HepG2 (cell line): Measurements from ENCODE around the gene LRP1B. TPM values are rescaled to one million over a fixed set of nuclear protein-coding genes. Genes with fewer than 3 reads are reported as not detected.

Experiments
- ATAC-seq: fragments of 200-7000 bp; cut with Tn5 transposase; 3 replicates; pipeline ENCODE4 v1.9.1; 2020; ENCODE audit warnings: mild to moderate bottlenecking, moderate library complexity
- BruUV-seq: library from RNA; stranded (reverse); fragments of 400-500 nt; replicated peaks from 2 replicates; lab custom pipeline; 2021; lab: Mats Ljungman, UMichigan
- CTCF ChIA-PET: fragments of 300-600 bp; formaldehyde crosslinking; extraction: SDS; loops from one replicate; lab custom pipeline; 2021; ENCODE audit warnings: low total read pairs, inconsistent platforms, low intra/inter-chr PET ratio; lab: Yijun Ruan, JAX
- POLR2A ChIA-PET: fragments of 350-600 bp; sonication (Branson Sonifier 250); formaldehyde crosslinking; loops from one replicate; lab custom pipeline; 2020; ENCODE audit warnings: antibody characterized with exemption, inconsistent platforms; lab: Yijun Ruan, JAX
- DNase-seq: peaks from one replicate; pipeline ENCODE4 v3.0.0-alpha.2; 2015; ENCODE audit warnings: low spot score
- FAIRE-seq: peaks from 3 replicates; lab custom pipeline; 2011; peaks lifted over from hg19 to GRCh38; lab: Jason Lieb, UNC
- H2AFZ ChIP-seq: one replicate; pipeline ENCODE4 v1.6.1; 2011; ENCODE audit warnings: low read length, inconsistent platforms
- H3K27ac ChIP-seq: fragments of 300-600 bp; 3 replicates; pipeline ENCODE4 v1.8.0; 2011; ENCODE audit warnings: mixed run types, mild to moderate bottlenecking, mixed read lengths, low read length, inconsistent platforms; ENCODE audit not compliant: insufficient read depth; ENCODE audit errors: extremely low read length
- H3K27me3 ChIP-seq, 2 experiments: fragments of 200-600 bp in 1 of 2; 2 replicates in 1 of 2; 3 replicates in 1 of 2; pipeline versions ENCODE4 v1.6.0 to v1.8.0; 2011; ENCODE audit warnings: low read length in 2 of 2, mild to moderate bottlenecking in 2 of 2, moderate library complexity in 2 of 2, inconsistent platforms in 1 of 2; ENCODE audit not compliant: insufficient read depth in 2 of 2, control insufficient read depth in 1 of 2
- H3K36me3 ChIP-seq, 2 experiments: fragments of 200-600 bp in 1 of 2; replicated peaks in 1 of 2; 2 replicates in 1 of 2; 3 replicates in 1 of 2; pipeline versions ENCODE4 v1.5.1 to v1.8.0; 2011; ENCODE audit warnings: low read length in 2 of 2, inconsistent platforms in 1 of 2; ENCODE audit not compliant: insufficient read depth in 2 of 2, control insufficient read depth in 1 of 2
- H3K4me1 ChIP-seq: 2 replicates; pipeline ENCODE4 v1.5.1; 2012; ENCODE audit warnings: low read length, inconsistent platforms; ENCODE audit not compliant: insufficient read depth
- H3K4me2 ChIP-seq: 2 replicates; pipeline ENCODE4 v1.6.0; 2011; ENCODE audit warnings: low read depth, low read length, inconsistent platforms
- H3K4me3 ChIP-seq, 3 experiments: fragments of 200-600 bp in 1 of 3; sonication (generic), shearing (Covaris generic) in 1 of 3; replicated peaks in 1 of 3; 2 replicates each; pipeline ENCODE4 v1.5.1; 2011 to 2016; ENCODE audit warnings: low read length in 3 of 3, inconsistent platforms in 2 of 3, low read depth in 2 of 3, mild to moderate bottlenecking in 2 of 3, control low read depth in 1 of 3, mixed read lengths in 1 of 3; ENCODE audit not compliant: insufficient read depth in 1 of 3
- H3K79me2 ChIP-seq: one replicate; pipeline ENCODE4 v1.6.1; 2011; ENCODE audit warnings: low read length, inconsistent platforms; ENCODE audit not compliant: insufficient read depth
- H3K9ac ChIP-seq: 2 replicates; pipeline ENCODE4 v1.6.0; 2011; ENCODE audit warnings: mild to moderate bottlenecking, low read depth, low read length, inconsistent platforms; ENCODE audit not compliant: insufficient read depth
- H3K9me3 ChIP-seq: 2 replicates; pipeline ENCODE4 v1.5.1; 2012; ENCODE audit warnings: mild to moderate bottlenecking, low read length
- H4K20me1 ChIP-seq: 2 replicates; pipeline ENCODE4 v1.6.0; 2011; ENCODE audit warnings: inconsistent platforms, mild to moderate bottlenecking, low read length, moderate library complexity; ENCODE audit not compliant: insufficient read depth
- FOXJ3 ChIP-seq: sonication (generic); formaldehyde crosslinking; IDR thresholded peaks from 2 replicates; pipeline ENCODE4 v1.4.0; 2020; ENCODE audit warnings: missing genetic modification reagents, mild to moderate bottlenecking, borderline replicate concordance
- FUBP1 ChIP-seq: sonication (generic); formaldehyde crosslinking; IDR thresholded peaks from 2 replicates; pipeline ENCODE4 v1.5.1; 2020; ENCODE audit warnings: missing genetic modification reagents, mild to moderate bottlenecking, borderline replicate concordance
- HNF4A ChIP-seq: sonication (generic); formaldehyde crosslinking; IDR thresholded peaks from 2 replicates; pipeline ENCODE4 v1.4.0; 2020; ENCODE audit warnings: missing genetic modification reagents
- MTA1 ChIP-seq: sonication (generic); formaldehyde crosslinking; IDR thresholded peaks from 2 replicates; pipeline ENCODE4 v1.4.0; 2020; ENCODE audit warnings: missing genetic modification reagents, mild to moderate bottlenecking, borderline replicate concordance
- RAD51 ChIP-seq: fragments of 450-650 bp; IDR thresholded peaks from 2 replicates; pipeline ENCODE4 v1.6.1; 2016; ENCODE audit warnings: borderline replicate concordance
- RBFOX2 ChIP-seq: fragments of 200-400 bp; formaldehyde crosslinking; IDR thresholded peaks from 2 replicates; pipeline ENCODE4 v1.6.1; 2017; ENCODE audit warnings: low read depth, mild to moderate bottlenecking, low read length
- RFX1 ChIP-seq: fragments of 450-650 bp; IDR thresholded peaks from 2 replicates; pipeline ENCODE4 v1.6.1; 2017
- STAT5B ChIP-seq: sonication (generic); formaldehyde crosslinking; IDR thresholded peaks from 2 replicates; pipeline ENCODE4 v1.4.0; 2020; ENCODE audit warnings: missing genetic modification reagents
- TGIF2 ChIP-seq: IDR thresholded peaks from 2 replicates; pipeline ENCODE4 v1.6.1; 2016; ENCODE audit warnings: control low read depth, missing compliant biosample characterization
- ZNF687 ChIP-seq: sonication (generic); formaldehyde crosslinking; IDR thresholded peaks from 2 replicates; pipeline ENCODE4 v1.5.1; 2020; ENCODE audit warnings: mild to moderate bottlenecking, missing genetic modification reagents, moderate library complexity
- ZNF746 ChIP-seq: sonication (generic); formaldehyde crosslinking; IDR thresholded peaks from 2 replicates; pipeline ENCODE4 v1.8.0; 2022; ENCODE audit warnings: mild to moderate bottlenecking, missing genetic modification reagents
- ZNF782 ChIP-seq: sonication (generic); formaldehyde crosslinking; IDR thresholded peaks from 2 replicates; pipeline ENCODE4 v1.4.0; 2020; ENCODE audit warnings: missing genetic modification reagents, mild to moderate bottlenecking, borderline replicate concordance
- WGBS: methylation state at CpG from one replicate; pipeline ENCODE4 v1.1.6; 2017; ENCODE audit warnings: low lambda C conversion rate; 5-methylcytosine and 5-hydroxymethylcytosine counted together
- in situ Hi-C: cut with HindIII; loops from 2 replicates; pipeline ENCODE4 v1.10.0; 2017; ENCODE audit warnings: low pct_unique_long_range_greater_than_20kb; ENCODE audit not compliant: extremely low pct_ligation_motif_present
- intact Hi-C: fragments of 100-400 bp; cut with micrococcal nuclease; formaldehyde crosslinking; loops from one replicate; pipeline ENCODE4 v1.10.0; 2022; ENCODE audit not compliant: unreplicated experiment
- polyA plus RNA-seq, 8 experiments: library from polyadenylated mRNA; depleted of rRNA in 3 of 8; stranded (reverse) in 7 of 8; unstranded in 1 of 8; fragments of >200 nt; fragmentation: Illumina TruSeq in 4 of 8; extraction: Trizol in 4 of 8; gene quantifications; 2 replicates each; pipeline versions ENCODE4 v1.2.1 to v1.2.3, GENCODE V29; 2011 to 2016; ENCODE audit warnings: low read depth in 4 of 8, missing spikeins in 1 of 8, mixed read lengths in 1 of 8; ENCODE audit not compliant: insufficient read depth in 1 of 8
- total RNA-seq, 5 experiments: library from RNA; depleted of rRNA; stranded (reverse); fragments of >200 nt; fragmentation: Illumina TruSeq; extraction: Trizol; gene quantifications; 2 replicates each; pipeline ENCODE4 v1.2.3, GENCODE V29; 2016; ENCODE audit warnings: low read depth in 1 of 5
- TF ChIP-seq, protein P1 (sequence below): sonication (generic); formaldehyde crosslinking; IDR thresholded peaks from 2 replicates; pipeline ENCODE4 v1.5.0; 2020; ENCODE audit warnings: missing genetic modification reagents

Gene LRP1B
- total and polyA plus RNA-seq, 2 of the 13 experiments (the other 11 are each of a cell fraction or from before 2014, with no cell fraction given), result 0.04 TPM; not detected in 1

DNA sequence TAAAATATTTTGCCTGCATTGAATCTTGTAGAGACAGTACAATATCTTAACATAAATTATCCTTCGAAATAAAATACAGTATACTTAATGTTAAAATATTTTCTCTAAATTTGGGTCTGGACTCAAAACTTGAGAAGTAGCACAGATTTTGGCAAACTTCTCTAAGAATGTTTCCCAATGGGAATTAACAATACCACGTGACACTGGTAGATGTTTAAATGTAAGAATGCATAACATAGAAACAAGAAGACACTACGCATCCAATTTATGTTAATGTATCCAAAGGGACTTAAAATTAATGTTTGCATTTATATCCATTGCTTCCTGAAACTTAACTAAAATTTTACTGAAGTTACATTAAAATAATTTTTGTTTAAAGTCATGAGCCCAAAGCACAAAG is 1460.9 kb downstream of the LRP1B start:
- no peak overlapping the region for H3K4me3 ChIP-seq
- no peak for FAIRE-seq
- TF ChIP-seq TGIF2 (CRISPR knock-in tag), result no peak
- peak; percentile 53; the same call in 1 of the 2 replicates for TF ChIP-seq RAD51
- TF ChIP-seq HNF4A (CRISPR knock-in tag), result no peak
- TF ChIP-seq, all 625 proteins: peak for 1
- H3K36me3 ChIP-seq, result no peaks in the 10 kb centered on the region
- no peak overlapping the region for H2AFZ ChIP-seq
- WGBS, result 23% methylated on average over 3 of the region's 3 CpGs
- ChIA-PET POLR2A (no interaction called here), CTCF (no interaction called here)
- H3K79me2 ChIP-seq, result no peaks in the 10 kb centered on the region
- in situ Hi-C loops (no loop called here), intact Hi-C loops (no loop called here)
- no peaks in the 10 kb centered on the region for H3K9me3 ChIP-seq
- no peaks in the 10 kb centered on the region for H4K20me1 ChIP-seq
- BruUV-seq, result no TSS peak
- no peak overlapping the region for H3K9ac ChIP-seq
- no peaks in the 10 kb centered on the region for H3K27me3 ChIP-seq
- ATAC-seq (no peak), DNase-seq (no peak)
- H3K4me1 ChIP-seq, result no peaks in the 10 kb centered on the region
- H3K27ac ChIP-seq, result no peak overlapping the region
- no peak overlapping the region for H3K4me2 ChIP-seq

DNA sequence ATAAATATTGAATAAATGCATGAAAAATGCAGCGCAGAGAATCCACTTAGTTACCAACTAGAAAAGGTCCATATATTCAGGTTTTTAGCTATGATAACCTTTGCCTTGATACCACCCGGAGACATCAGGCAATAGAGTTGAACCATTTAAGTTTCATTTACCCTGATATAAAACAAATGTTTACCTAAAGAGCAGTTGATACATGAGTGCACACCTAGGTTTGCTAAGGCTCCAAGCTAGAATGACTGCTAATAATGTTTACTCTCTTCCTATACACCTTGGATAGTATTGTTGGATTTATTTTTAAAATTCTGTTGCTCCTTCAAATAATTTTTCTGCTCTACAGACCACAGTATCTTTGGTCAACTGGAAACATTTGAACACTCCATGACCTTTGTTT is 1463.6 kb downstream of the LRP1B start:
- in situ Hi-C loops (no loop called here), intact Hi-C loops (no loop called here)
- Histone ChIP-seq H3K4me2 (no peak overlapping the region), H3K27ac (no peak overlapping the region), H3K4me3 (no peak overlapping the region), H3K79me2 (no peaks in the 10 kb centered on the region), H3K4me1 (no peaks in the 10 kb centered on the region), H3K9ac (no peak overlapping the region), H3K36me3 (no peaks in the 10 kb centered on the region), H3K9me3 (no peaks in the 10 kb centered on the region), H3K27me3 (no peaks in the 10 kb centered on the region), H2AFZ (no peak overlapping the region), H4K20me1 (no peaks in the 10 kb centered on the region)
- CTCF ChIA-PET, result no interaction called here
- BruUV-seq, result no TSS peak
- no peak for DNase-seq
- WGBS, result 20% methylated on average over 2 of the region's 2 CpGs
- FAIRE-seq, result no peak
- no peak for ATAC-seq
- POLR2A ChIA-PET, result interaction anchor here (0.8 kb wide), 1 partner anchor 21 kb away, joined by 4 read pairs; no protein-coding TSS in a partner anchor
- TF ChIP-seq FOXJ3 (CRISPR knock-in tag), result no peak
- TF ChIP-seq ZNF746 (CRISPR knock-in tag), result no peak
- TF ChIP-seq ZNF687 (CRISPR knock-in tag), result no peak
- no peak for TF ChIP-seq RFX1
- TF ChIP-seq MTA1 (CRISPR knock-in tag), result no peak
- no peak for TF ChIP-seq STAT5B (CRISPR knock-in tag)
- no peak for TF ChIP-seq FUBP1 (CRISPR knock-in tag)
- no peak for TF ChIP-seq ZNF782 (CRISPR knock-in tag)
- TF ChIP-seq, protein P1, sequence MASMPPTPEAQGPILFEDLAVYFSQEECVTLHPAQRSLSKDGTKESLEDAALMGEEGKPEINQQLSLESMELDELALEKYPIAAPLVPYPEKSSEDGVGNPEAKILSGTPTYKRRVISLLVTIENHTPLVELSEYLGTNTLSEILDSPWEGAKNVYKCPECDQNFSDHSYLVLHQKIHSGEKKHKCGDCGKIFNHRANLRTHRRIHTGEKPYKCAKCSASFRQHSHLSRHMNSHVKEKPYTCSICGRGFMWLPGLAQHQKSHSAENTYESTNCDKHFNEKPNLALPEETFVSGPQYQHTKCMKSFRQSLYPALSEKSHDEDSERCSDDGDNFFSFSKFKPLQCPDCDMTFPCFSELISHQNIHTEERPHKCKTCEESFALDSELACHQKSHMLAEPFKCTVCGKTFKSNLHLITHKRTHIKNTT (CRISPR knock-in tag), result no peak
- TF ChIP-seq RBFOX2, result no peak
